GM12878 (cell line): ENCODE results near the gene MMP20. TPM values are rescaled to one million over a fixed set of nuclear protein-coding genes. Genes with fewer than 3 reads are reported as not detected.
A peak's percentile ranks its signal among the peaks of the same experiment; 100 is the strongest.

ENCODE experiments used
- ATAC-seq: fragments of 200-7000 bp; cut with Tn5 transposase; 3 replicates; pipeline ENCODE4 v1.9.1; 2020; ENCODE audit warnings: mild to moderate bottlenecking, moderate library complexity
- BruUV-seq: library from RNA; stranded (reverse); fragments of 400-500 nt; replicated peaks from 2 replicates; lab custom pipeline; 2021; lab: Mats Ljungman, UMichigan
- CTCF ChIA-PET: fragments of 300-600 bp; sonication (Branson Sonifier 250); formaldehyde crosslinking; extraction: SDS; loops from one replicate; lab custom pipeline; 2021; ENCODE audit warnings: inconsistent platforms; lab: Yijun Ruan, JAX
- POLR2A ChIA-PET: fragments of 350-600 bp; formaldehyde crosslinking; extraction: SDS; loops from one replicate; lab custom pipeline; 2021; ENCODE audit warnings: inconsistent platforms; lab: Charles Lee
- RAD21 ChIA-PET: fragments of 300-600 bp; sonication (Branson Sonifier 250); formaldehyde crosslinking; loops from one replicate; lab custom pipeline; 2023; ENCODE audit warnings: antibody characterized with exemption; ENCODE audit not compliant: unreplicated experiment; lab: Charles Lee
- SMC1A ChIA-PET: fragments of 300-600 bp; sonication (Branson Sonifier 250); formaldehyde crosslinking; loops from one replicate; lab custom pipeline; 2023; ENCODE audit not compliant: unreplicated experiment, uncharacterized antibody; lab: Charles Lee
- DNase-seq: peaks from one replicate; pipeline ENCODE4 v3.0.0-alpha.2; 2011; ENCODE audit warnings: low read depth, low spot score
- FAIRE-seq: peaks from 3 replicates; lab custom pipeline; 2011; peaks lifted over from hg19 to GRCh38; lab: Jason Lieb, UNC
- H2AFZ ChIP-seq: 2 replicates; pipeline ENCODE4 v1.6.0; 2011; ENCODE audit warnings: low read depth, low read length, control low read depth; ENCODE audit not compliant: control insufficient read depth
- H3K27ac ChIP-seq: 2 replicates; pipeline ENCODE4 v1.5.1; 2011; ENCODE audit warnings: control low read depth; ENCODE audit not compliant: control insufficient read depth, insufficient read depth
- H3K27me3 ChIP-seq, 2 experiments: replicated peaks in 1 of 2; 2 replicates each; pipeline versions ENCODE4 v1.6.0 to v1.6.1; 2011; ENCODE audit warnings: low read length in 1 of 2; ENCODE audit not compliant: control insufficient read depth in 2 of 2, insufficient read depth in 2 of 2
- H3K36me3 ChIP-seq, 2 experiments: 2 replicates each; pipeline ENCODE4 v1.5.1; 2011; ENCODE audit warnings: low read length in 1 of 2; ENCODE audit not compliant: control insufficient read depth in 2 of 2, insufficient read depth in 2 of 2
- H3K4me1 ChIP-seq: 2 replicates; pipeline ENCODE4 v1.6.1; 2011; ENCODE audit warnings: mild to moderate bottlenecking, low read length, moderate library complexity, mixed read lengths; ENCODE audit not compliant: control insufficient read depth, insufficient read depth
- H3K4me2 ChIP-seq: 2 replicates; pipeline ENCODE4 v1.6.0; 2011; ENCODE audit warnings: control low read depth; ENCODE audit not compliant: control insufficient read depth, insufficient read depth
- H3K4me3 ChIP-seq: fragments of 200-600 bp; sonication (generic); 2 replicates; pipeline ENCODE4 v1.5.1; 2016
- H3K79me2 ChIP-seq: 2 replicates; pipeline ENCODE4 v1.6.0; 2011; ENCODE audit warnings: low read length; ENCODE audit not compliant: control insufficient read depth, insufficient read depth
- H3K9ac ChIP-seq: 2 replicates; pipeline ENCODE4 v1.8.0; 2011; ENCODE audit warnings: low read length, control low read depth, mixed read lengths; ENCODE audit not compliant: control insufficient read depth, insufficient read depth
- H3K9me3 ChIP-seq: replicated peaks from 3 replicates; pipeline ENCODE4 v1.5.1; 2011; ENCODE audit warnings: mild to moderate bottlenecking, low read length; ENCODE audit not compliant: control insufficient read depth, insufficient read depth
- H4K20me1 ChIP-seq: 2 replicates; pipeline ENCODE4 v1.6.0; 2011; ENCODE audit not compliant: control insufficient read depth, insufficient read depth
- BHLHE40 ChIP-seq, 2 experiments: fragments of 450-650 bp in 1 of 2; IDR thresholded peaks; 2 replicates each; pipeline ENCODE4 v1.6.1; 2011 to 2017; ENCODE audit warnings: low read depth in 2 of 2, borderline replicate concordance in 1 of 2, improper control_type of control experiment in 1 of 2, low read length in 1 of 2, mild to moderate bottlenecking in 1 of 2
- IKZF1 ChIP-seq: fragments of 450-650 bp; conservative IDR thresholded peaks from 2 replicates; pipeline ENCODE4 v1.6.1; 2017; ENCODE audit warnings: antibody characterized with exemption, mild to moderate bottlenecking
- NR2F1 ChIP-seq: fragments of 450-650 bp; conservative IDR thresholded peaks from 2 replicates; pipeline ENCODE4 v1.6.1; 2017; ENCODE audit warnings: mild to moderate bottlenecking
- RAD51 ChIP-seq: fragments of 450-650 bp; IDR thresholded peaks from 2 replicates; pipeline ENCODE4 v1.6.1; 2016; ENCODE audit warnings: moderate library complexity, mild to moderate bottlenecking, inconsistent platforms
- ZNF687 ChIP-seq: fragments of 450-650 bp; IDR thresholded peaks from 2 replicates; pipeline ENCODE4 v1.6.1; 2017; ENCODE audit warnings: mild to moderate bottlenecking, moderate library complexity
- ZSCAN29 ChIP-seq: fragments of 450-650 bp; IDR thresholded peaks from 2 replicates; pipeline ENCODE4 v1.6.1; 2017; ENCODE audit warnings: mild to moderate bottlenecking, moderate library complexity
- WGBS: methylation state at CpG from one replicate; pipeline ENCODE4 v1.1.6; 2016; ENCODE audit warnings: low lambda C conversion rate; ENCODE audit not compliant: insufficient replicate concordance, insufficient coverage; ENCODE audit errors: missing lambda C conversion rate; 5-methylcytosine and 5-hydroxymethylcytosine counted together
- in situ Hi-C: fragments of 300-500 bp; cut with MboI; formaldehyde crosslinking; loops from 9 replicates; pipeline ENCODE4 v1.14.3; 2018; ENCODE audit warnings: mixed read lengths
- intact Hi-C: fragments of 100-400 bp; cut with micrococcal nuclease; formaldehyde crosslinking; loops from one replicate; pipeline ENCODE4 v1.14.2; 2022; ENCODE audit not compliant: unreplicated experiment
- polyA plus RNA-seq, 11 experiments: library from polyadenylated mRNA; depleted of rRNA in 4 of 11; unstranded in 6 of 11; stranded (reverse) in 5 of 11; fragments of >200 nt; fragmentation: Nextera tagmentation in 4 of 11; fragmentation: Illumina TruSeq in 1 of 11; extraction: Ambion mirVana in 4 of 11; extraction: Trizol in 1 of 11; gene quantifications; 1 replicate in 1 of 11; 2 replicates in 10 of 11; pipeline versions ENCODE4 v1.2.1 to v1.2.3, GENCODE V29; 2011 to 2016; ENCODE audit warnings: inconsistent platforms in 2 of 11, missing spikeins in 2 of 11, low read depth in 1 of 11
- total RNA-seq, 4 experiments: library from RNA; depleted of rRNA in 3 of 4; stranded (reverse); fragments of >200 nt in 3 of 4; fragmentation: Illumina TruSeq in 1 of 4; extraction: Trizol in 1 of 4; gene quantifications; 2 replicates each; pipeline versions ENCODE4 v1.2.1 to v1.2.3, GENCODE V29; 2013 to 2021

The MMP20 gene
- total and polyA plus RNA-seq, 10 of the 15 experiments (the other 5 are each of a cell fraction or from before 2014, with no cell fraction given) = 0.10 to 0.57 (median 0.19) TPM; not detected in 2

GRCh38 chr11:102596578-102596977 lies 28.6 kb downstream of the MMP20 start:
- POLR2A ChIA-PET = interaction anchor here (0.8 to 3.5 kb wide), 9 partner anchors 15 to 50 kb away, joined by 3 to 16 read pairs (median 6); no protein-coding TSS in a partner anchor

More at GRCh38 chr11:102596578-102596977, 28.6 kb downstream of the MMP20 start:
- Histone ChIP-seq H3K4me1 (peaks cover 10% of the 10 kb centered on the region), H3K27me3 (no peaks in the 10 kb centered on the region; a peak in 1 of 4 replicates), H3K4me2 (no peak overlapping the region), H4K20me1 (no peaks in the 10 kb centered on the region), H3K36me3 (no peaks in the 10 kb centered on the region), H3K9ac (no peak overlapping the region), H3K4me3 (no peak overlapping the region), H3K79me2 (no peaks in the 10 kb centered on the region), H3K27ac (no peak overlapping the region), H2AFZ (no peak overlapping the region), H3K9me3 (no peaks in the 10 kb centered on the region; the same call in 2 of the 3 replicates)
- 70% methylated on average over 6 of the region's 6 CpGs for WGBS
- RAD21 ChIA-PET = interaction anchor here (0.8 to 9.6 kb wide), 12 partner anchors 8 to 255 kb away, joined by 3 to 94 read pairs (median 5); no protein-coding TSS in a partner anchor
- DNase-seq (no peak), FAIRE-seq (no peak), ATAC-seq (no peak)
- intact Hi-C loops (no loop called here), in situ Hi-C loops (no loop called here)
- SMC1A ChIA-PET = interaction anchor here (1.0 to 19.4 kb wide), 11 partner anchors 8 to 251 kb away, joined by 3 to 399 read pairs (median 9); no protein-coding TSS in a partner anchor
- CTCF ChIA-PET = interaction anchor here (0.9 to 11.7 kb wide), 7 partner anchors 12 to 302 kb away, joined by 3 to 130 read pairs (median 4); no protein-coding TSS in a partner anchor
- TF ChIP-seq BHLHE40 (IDR thresholded peaks at IDR 0.05; ENCODE audit: borderline replicate concordance in 1 of 2, low read depth in 2 of 2, low read length in 1 of 2) = peak in 1 of 2 experiments; percentile 73; a peak in 2 of 4 replicates
- TF ChIP-seq ZNF687 = peak; percentile 37; the same call in 1 of the 2 replicates
- 0 out of 2 replicates have a peak, but pooled peaks have one; percentile 35 for TF ChIP-seq NR2F1
- TF ChIP-seq RAD51 = peak; percentile 37; the same call in 1 of the 2 replicates
- TF ChIP-seq IKZF1 = peak; percentile 25; the same call in 1 of the 2 replicates
- no peak for TF ChIP-seq ZSCAN29
- no TSS peak for BruUV-seq
